GM19372 (cell line): ENCODE results near the gene RC3H1.

Experiments used
- ATAC-seq: cut with Tn5 transposase; IDR thresholded peaks from one replicate; pipeline ENCODE4 v1.9.1; 2021; ENCODE audit warnings: mild to moderate bottlenecking, low read depth, moderate library complexity; ENCODE audit not compliant: unreplicated experiment

Gene RC3H1

DNA sequence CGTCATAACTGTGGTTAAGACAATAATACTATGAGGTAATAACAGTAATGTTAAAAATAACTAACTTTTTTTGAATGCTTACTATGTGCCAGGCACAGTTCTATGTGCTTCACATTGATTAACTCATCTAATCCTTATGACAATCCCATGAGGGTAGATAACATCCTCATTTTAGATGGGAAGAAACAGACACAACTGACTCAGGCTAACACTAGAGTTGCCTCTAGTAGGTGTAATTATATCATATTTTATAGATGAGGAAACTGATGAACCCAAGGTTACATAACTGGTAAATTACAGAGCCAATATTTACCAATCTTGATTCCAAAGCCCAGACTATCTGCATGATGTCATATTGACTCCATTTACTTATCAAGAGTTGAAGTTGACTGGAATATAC lies 128.5 kb downstream of the RC3H1 start:
- ATAC-seq, result no peak

- ATAC-seq, result no peak
These were observed 132.3 kb downstream of the RC3H1 start for GRCh38 chr1:173889885-173890284.

DNA sequence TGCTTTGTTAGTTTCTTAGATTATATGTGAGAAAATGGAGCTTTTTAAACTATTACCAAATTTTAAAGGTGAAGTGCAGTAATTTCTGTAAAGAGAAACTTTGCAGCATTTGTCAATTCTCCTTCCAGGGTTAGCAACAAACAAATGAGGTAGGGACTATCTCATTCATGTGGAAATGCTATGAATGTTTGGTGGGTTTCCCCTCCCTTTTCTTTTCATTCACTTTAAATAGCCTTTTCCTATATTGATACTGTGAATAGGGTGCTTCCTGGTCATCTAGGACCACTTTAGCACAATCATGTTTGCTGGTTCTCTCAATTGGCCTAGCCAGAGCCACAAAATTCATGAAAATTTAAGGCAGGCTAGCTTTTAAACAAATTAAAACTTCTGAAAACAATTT lies 133.4 kb downstream of the RC3H1 start:
- no peak for ATAC-seq

DNA sequence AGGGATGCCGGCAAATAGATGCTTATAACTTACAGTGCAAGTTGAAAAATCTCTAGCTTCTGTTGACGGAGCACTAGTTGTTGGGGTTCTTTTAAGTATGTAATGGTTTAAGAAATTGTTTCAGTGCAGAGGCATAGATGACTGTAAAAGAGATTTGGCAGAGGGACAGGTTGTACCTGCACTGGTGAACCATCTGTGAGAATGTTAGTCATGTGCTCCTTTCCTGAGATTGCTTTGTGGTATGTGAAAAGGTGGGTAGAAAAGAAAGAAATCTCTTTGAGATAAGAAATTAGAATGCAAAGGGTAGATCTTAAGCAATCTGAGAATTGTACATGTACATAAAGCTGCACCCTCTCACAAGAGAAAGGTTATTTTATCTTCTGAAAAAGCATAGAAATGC lies 134.5 kb downstream of the RC3H1 start:
- ATAC-seq, result no peak

DNA sequence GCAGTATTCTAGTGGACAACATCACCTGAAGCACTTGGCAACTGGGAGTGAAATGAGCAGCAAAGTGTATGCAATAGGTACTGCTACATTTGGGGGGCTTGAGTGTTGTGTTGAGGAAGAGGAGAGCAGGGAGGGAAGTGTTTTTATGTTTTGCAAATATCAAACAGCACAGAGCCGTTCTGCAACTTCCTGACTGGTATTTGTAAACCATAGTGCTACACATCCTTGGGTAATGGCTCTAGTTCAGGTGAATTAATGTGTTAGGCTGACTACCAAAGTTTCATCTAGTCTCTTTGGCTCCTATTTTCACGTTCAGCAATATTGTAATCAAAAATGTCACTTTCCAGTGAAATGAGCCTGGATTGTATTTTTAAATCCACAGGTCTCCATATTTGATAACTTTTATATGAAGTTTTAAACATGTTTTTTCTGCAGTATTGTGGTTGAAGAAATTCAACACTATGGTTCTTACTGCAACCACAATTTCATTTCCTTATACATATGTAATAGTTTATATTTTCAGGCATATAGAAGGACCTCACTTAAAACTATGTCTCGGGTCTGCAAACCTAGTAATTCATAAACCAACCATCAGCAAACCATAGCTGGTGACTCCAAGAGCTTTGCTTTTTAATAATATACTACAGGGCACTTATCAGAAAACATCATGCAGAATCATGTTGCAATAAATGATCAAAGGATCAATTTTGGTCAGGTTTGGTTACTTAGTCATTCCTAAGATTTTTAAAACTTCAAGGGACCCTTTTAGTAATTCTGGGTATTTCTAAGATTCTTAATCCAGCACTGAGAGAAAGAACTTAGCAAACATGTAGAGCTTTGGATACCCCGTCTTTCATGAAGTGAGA lies 135.2 kb downstream of the RC3H1 start:
- no peak for ATAC-seq

- no peak for ATAC-seq
These were observed 137.5 kb downstream of the RC3H1 start for GRCh38 chr1:173884701-173885100.
